ENCODE results near the gene RPL32.

Gene RPL32

GRCh38 chr3:12832350-12833221 lies 8.8 kb downstream of the RPL32 start:
- DNase-seq (ENCODE audit: low read depth), result no peak

- DNase-seq (ENCODE audit: low read depth), result no peak
Observed at GRCh38 chr3:12831301-12831866, 10.0 kb downstream of the RPL32 start.

- DNase-seq (ENCODE audit: low read depth), result no peak
Observed at GRCh38 chr3:12830785-12831156, 10.6 kb downstream of the RPL32 start.

- DNase-seq (ENCODE audit: low read depth), result no peak
Observed at GRCh38 chr3:12829886-12830784, 11.2 kb downstream of the RPL32 start.

DNA sequence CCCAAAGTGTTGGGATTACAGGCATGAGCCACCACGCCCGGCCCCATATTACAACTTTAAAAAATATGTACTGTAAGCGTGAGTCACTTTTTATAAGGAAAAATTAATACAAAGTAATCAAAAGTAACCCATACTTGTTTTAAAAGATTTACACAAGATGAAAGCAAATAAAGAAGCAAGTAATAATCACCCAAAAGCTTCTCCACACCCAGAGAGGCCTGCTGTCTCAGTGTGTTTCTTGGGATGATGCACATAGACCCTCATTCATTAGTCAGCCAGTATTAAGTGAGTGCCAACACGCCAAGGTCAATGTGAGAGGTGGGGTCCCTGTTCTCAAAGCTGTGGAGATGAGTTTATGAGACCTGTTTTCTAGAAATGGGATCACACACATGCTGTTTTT lies 12.0 kb downstream of the RPL32 start:
- no peak for DNase-seq (ENCODE audit: low read depth)

DNA sequence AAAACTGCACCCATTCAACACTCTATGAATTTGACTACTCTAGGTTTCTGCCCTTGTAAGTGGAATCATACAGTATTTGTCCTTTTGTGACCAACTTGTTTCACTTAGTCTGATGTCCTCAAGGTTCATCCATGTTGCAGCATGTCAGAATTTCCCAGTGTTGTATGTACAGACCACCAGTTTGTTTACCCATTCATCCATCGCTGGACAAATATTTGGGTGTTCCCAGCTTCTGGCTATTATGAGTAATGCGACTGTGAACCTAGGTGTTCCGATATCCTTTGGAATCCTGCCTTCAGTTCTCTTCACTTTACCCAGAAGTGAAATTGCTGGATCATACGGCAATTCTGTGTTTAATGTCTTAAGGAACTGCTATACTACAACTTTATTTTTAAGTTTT lies 12.6 kb downstream of the RPL32 start:
- no peak for DNase-seq (ENCODE audit: low read depth)

GRCh38 chr3:12825156-12825555 lies 16.2 kb downstream of the RPL32 start:
- DNase-seq (ENCODE audit: low read depth), result no peak

GRCh38 chr3:12824299-12824698 lies 17.1 kb downstream of the RPL32 start:
- DNase-seq (ENCODE audit: low read depth), result no peak

- DNase-seq (ENCODE audit: low read depth), result no peak
Observed at GRCh38 chr3:12822725-12823373, 18.5 kb downstream of the RPL32 start.

DNA sequence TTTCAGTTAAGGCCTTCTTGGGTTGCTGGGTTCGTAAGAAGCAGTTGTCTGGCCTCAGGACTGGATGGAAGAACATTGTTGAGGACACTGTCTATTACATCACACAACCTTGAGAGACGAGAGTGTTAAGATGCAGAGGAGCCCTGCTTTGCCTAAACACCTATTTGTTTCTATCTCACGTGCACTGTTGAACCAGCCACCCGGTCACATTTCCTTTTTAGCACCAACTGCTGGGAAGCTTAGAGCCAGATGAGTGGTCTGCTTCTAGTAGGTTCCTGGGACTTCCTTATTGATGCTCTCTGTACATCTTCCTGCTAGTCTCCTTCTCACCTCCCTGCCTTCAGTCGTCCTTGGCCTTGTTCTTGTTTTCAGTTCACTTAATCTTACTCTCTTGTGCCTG lies 22.6 kb downstream of the RPL32 start:
- no peak for DNase-seq (ENCODE audit: low read depth)

GRCh38 chr3:12818273-12818672 lies 23.1 kb downstream of the RPL32 start:
- DNase-seq (ENCODE audit: low read depth), result no peak

DNA sequence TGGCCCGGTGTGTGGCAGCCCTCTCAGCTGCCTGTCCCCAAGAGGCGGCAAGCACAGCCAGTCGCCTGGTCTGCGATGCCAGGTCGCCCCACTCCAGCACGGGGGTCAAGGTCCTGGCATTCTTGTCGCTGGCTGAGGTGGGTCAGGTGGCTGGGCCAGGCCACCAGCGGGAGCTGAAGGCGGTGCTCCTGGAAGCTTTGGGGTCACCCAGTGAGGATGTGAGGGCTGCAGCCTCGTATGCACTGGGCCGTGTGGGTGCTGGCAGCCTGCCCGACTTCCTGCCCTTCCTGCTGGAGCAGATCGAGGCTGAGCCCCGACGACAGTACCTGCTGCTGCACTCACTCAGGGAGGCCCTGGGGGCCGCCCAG lies 24.0 kb downstream of the RPL32 start:
- DNase-seq (ENCODE audit: low read depth), result no peak

- DNase-seq (ENCODE audit: low read depth), result no peak
Observed at GRCh38 chr3:12816521-12817342, 24.6 kb downstream of the RPL32 start.

DNA sequence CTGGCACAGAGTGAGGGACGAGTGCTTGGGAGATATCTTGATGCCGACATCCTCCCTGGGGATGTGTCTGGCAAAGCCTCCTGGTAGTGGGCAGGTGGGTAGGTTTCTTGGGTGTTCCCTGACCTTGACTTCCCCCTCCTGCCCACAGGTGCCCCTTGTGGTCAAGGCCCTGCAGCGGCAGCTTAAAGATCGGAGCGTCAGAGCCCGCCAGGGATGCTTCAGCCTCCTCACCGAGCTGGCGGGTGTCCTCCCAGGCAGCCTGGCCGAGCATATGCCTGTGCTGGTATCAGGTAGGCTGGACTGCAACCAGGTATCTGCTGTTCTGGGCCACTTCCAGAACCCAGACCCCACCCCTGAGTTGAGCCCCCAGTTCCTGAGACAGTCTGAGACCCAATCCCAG lies 25.6 kb downstream of the RPL32 start:
- no peak for DNase-seq (ENCODE audit: low read depth)

GRCh38 chr3:12815078-12815477 lies 26.3 kb downstream of the RPL32 start:
- no peak for DNase-seq (ENCODE audit: low read depth)

- no peak for DNase-seq (ENCODE audit: low read depth)
Observed at GRCh38 chr3:12813967-12814366, 27.4 kb downstream of the RPL32 start.

DNA sequence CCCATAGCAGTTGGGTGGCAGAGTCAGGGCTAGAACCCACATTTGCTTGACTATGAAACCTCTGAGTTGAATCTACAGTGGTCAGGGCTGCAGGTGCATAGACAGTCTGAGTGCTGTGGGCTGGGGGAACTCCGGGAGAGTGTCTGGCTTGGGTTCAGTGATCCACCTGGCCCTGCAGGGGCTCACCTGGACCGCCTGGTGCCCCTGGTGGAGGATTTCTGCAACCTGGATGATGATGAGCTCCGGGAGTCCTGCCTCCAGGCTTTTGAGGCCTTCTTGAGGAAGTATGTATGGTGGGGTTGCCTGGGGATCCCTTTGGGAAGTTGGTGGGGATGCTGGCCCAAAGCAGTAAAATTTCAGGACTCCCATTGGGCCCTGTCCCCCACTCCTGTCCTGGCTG lies 28.6 kb downstream of the RPL32 start:
- DNase-seq (ENCODE audit: low read depth), result no peak

- DNase-seq (ENCODE audit: low read depth), result no peak
Observed at GRCh38 chr3:12810961-12811360, 30.4 kb downstream of the RPL32 start.

- DNase-seq (ENCODE audit: low read depth), result peak; percentile 87
Observed at GRCh38 chr3:12810013-12810780, 31.2 kb downstream of the RPL32 start.

GRCh38 chr3:12809435-12809834 lies 31.9 kb downstream of the RPL32 start:
- no peak for DNase-seq (ENCODE audit: low read depth)

DNA sequence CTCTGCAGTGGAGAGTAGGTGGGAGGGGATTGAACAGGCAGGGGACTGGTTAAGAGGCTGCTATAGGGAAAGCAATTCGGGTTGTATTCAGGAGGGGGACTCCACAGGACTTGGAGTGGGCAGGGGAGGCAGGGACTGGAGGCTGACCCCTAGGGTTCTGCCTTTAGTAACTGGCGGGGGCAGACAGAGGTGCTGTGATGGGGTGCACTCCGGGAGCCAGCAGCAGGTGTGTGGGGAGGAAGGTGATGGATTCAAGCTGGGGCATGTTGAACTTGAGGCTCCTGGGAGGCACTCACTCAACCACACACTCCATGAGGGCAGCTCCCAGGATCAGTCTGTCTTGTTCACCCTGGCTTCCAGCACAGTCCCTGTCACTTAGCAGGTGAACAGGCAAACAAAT lies 32.4 kb downstream of the RPL32 start:
- DNase-seq (ENCODE audit: low read depth), result no peak

All from CMK (cell line).